Activated CD8-positive, alpha-beta memory T cell treated with anti-CD3 and anti-CD28 coated beads for 24 hours (primary cell): Measurements from ENCODE around the gene PROSER1.
"Not testable (repeated sequence)": the region's sequence is repeated elsewhere in the genome, so short reads cannot be mapped to it uniquely, and the experiment has no call there.

ENCODE experiments used
- DNase-seq: peaks from one replicate; pipeline ENCODE4 v3.0.0-alpha.2; 2020

The PROSER1 gene

DNA sequence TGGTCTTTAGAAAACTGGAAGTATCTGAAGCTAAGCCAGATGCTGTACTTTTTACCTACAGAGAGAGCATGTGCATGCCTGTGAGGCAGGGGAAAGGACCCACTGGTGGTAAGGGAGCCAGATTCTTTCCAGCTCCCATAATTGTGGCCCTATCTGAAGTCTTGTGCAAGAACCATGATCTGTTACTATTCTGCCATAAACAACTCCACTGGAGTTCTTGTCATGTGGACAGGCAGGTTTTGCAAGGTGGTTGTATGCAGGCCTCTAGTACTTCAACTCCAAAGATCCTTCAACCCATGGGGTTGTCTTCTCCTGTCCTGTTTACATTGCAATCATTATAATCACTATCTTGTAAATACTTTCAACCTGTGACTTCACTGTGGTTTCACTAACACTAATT is 14.1 kb downstream of the PROSER1 start:
- no peak for DNase-seq

DNA sequence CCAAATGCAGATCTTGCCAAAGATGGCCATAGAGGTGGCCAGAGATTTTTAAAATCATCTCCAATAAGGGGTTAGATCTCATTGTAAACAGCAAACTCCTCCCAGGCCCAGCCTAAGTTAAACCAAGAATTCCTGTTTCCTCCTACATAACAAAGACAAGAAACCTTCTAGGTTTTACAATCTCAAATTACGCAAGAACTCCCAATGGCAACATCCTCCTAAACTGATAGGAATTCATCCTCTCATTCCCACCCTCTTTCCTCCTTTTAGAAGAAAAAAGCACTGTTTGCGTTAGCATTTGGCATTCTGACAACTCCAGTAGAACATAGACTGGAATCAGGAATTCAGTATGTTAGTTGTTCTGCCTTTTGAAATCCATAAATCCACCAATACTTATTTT is 14.6 kb downstream of the PROSER1 start:
- no peak for DNase-seq

DNA sequence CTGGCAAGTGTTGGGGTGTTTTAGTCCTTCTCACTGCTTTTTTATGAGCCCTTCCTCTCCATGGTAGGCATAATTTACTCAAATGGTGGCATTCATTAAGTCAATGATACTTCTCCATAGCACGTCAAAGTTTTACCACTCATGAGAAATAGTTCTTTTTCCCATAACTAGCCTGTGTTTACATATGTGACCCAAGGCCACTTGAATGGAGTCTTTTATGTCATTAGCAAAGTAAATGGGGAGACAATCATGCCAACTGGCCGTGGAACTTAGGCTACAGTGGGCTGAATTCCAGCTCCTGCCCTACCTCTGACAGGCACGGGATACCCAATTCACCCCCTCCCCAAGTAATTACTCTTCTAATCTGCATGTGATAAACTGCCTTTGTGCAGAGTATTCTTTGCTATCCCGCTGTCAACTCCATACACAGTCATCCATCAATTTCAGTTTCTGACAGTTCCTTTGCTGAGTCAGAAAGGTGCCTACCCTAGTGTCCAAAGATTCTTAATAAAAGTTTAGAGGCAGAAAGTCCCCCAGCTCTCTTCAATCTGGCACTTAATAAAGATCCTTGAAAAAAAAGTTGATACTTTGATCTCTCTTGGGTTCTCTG is 16.9 kb downstream of the PROSER1 start:
- DNase-seq = no peak

DNA sequence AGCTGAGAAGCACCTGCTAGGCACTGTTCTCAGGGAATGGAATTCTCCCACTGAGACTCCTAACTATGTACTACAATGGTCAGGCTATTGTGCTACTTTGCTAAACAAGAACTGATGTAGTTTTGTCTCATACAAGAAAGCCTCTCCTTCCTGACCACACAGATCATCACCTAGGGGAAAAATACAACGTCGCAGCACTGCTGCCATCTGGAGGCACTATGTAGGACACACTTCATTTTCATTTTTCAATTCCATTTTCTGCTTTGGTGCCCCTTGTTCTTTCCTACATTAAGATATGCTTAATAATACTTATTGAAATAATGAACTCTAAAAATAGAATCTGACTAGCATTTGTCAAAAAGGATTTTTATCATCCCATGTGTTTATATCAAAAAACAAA is 21.1 kb downstream of the PROSER1 start:
- no peak for DNase-seq

DNA sequence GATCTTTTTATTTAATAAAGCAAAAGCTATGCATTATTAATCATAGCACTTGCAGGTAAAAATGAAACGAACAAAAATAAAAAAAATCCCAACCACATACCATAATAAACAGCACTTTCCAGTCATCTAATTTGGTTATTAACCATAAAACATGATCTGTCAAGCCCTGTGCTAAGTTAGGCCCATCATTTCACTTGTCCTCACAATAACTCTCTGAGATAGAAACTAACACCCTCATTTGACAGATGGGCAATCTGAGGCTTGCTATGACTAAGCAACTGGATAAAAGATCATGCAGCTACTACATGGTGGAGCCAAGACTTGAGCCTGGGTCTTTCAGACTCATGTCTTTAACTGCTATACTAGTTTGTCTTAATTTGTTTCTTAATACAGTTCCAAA is 21.8 kb downstream of the PROSER1 start:
- no peak for DNase-seq

DNA sequence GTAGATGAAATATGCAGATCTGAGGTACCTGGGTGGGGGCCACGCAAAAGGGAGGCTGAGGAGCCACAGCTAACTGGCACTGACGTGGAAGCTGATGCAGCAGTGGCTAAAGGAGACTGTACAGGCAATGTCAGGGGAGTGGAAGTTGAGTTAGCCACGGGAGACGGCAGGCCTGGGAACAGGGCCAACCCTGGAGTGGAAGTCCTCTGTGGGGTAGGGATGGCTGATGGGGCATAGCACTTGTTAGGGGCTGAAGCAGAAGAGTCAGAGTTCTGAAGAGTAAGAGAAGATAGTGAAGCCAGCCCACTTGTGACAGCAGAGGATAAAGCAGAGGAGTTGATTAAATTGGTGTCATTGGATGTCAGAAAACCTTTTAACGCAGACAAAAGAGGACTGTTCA is 24.4 kb downstream of the PROSER1 start:
- no peak for DNase-seq

DNA sequence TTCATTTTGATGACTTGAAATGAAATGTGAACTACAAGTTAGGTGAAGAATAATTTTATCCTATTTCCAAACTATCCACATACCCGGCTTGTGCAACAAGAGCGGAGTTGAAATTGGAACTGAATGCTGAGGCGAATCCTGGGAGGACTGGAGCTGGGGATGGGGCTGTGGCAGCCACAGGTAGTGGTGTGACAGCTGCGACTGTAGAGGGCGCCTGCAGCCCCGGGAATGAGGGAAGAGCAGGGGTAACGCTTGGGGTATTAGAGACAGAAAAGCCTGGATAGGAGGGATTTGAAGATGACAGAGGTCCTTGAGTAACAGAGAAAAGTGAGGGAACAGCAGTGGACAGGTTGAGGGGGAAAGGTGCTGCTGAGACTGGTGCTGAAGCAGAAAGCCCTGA is 25.3 kb downstream of the PROSER1 start:
- DNase-seq = no peak

DNA sequence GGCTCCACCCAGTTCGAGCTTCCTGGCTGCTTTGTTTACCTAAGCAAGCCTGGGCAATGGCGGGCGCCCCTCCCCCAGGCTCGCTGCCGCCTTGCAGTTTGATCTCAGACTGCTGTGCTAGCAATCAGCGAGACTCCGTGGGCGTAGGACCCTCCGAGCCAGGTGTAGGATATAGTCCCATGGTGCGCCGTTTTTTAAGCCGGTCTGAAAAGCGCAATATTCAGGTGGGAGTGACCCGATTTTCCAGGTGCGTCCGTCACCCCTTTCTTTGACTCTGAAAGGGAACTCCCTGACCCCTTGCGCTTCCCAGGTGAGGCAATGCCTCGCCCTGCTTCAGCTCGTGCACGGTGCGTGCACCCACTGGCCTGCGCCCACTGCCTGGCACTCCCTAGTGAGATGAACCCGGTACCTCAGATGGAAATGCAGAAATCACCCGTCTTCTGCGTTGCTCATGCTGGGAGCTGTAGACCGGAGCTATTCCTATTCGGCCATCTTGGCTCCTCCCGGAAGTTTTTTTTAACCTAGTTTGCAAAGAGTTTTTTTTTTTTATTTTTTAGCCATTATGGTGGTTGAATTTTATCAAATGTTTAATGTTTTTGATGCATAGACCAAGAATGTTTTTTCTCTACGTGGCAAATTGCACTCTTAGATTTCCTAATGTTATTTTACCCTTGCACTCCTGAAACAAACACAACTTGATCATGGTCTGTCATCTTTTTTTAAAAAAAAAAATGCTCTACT is 31.3 kb downstream of the PROSER1 start:
- not testable (repeated sequence) for DNase-seq

DNA sequence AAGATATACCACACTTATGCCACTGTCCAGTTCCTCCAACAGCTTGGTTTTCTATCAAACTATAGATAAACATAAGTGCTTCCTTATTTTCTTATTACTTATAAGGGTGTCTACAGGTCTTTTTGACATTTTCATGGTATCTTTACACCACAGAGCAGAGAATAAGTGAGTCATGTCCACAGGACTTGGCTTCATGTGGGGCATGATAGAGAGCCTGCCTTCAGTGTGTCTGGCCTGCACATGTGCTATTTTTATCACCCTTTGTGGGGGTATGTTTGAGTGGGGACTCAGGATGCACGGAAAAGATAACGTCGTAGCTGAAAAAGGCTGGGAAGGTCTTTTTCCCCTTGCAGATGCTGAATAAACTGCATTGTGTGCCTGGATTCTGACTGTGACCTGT is 39.1 kb downstream of the PROSER1 start:
- no peak for DNase-seq

DNA sequence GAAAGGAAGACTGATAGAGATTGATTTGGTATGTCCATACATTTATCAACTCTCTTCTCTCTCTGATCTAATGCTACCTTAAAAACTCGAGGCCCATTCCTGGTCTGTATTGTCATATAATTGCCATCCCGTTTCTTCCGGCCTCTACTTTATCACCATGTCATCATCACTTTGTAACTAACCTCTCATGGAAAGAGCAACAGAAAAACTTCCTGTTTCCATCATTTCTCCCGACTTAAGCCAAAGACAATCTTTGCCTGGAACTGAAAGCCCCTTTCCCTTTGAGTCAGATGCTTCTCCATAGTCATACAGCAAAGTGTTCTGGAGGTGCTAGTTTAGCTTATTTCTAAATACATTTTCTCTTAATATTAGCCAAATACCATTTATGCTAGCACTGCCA is 44.5 kb downstream of the PROSER1 start:
- no peak for DNase-seq

DNA sequence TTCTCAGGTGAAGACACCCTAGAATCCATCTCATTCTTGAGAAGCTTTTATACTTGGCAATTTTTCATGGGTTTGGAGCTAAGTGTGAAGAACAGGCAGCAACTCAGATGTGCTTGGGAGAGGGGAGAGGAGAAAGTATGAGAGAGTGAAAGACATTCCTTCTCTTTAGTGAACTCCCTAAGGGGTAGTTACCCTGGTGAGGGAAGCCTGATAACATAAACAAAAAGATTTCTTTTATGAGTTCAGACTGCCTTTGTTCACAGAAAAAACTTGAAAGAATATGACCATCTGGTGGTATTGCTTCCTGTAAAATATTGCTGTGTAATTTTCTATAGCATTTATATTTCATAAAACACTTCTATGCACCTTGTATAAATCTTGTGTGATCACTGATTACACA is 47.2 kb downstream of the PROSER1 start, which contains the start of gene STOML3:
Gene STOML3, minus strand, starts transcription at position 139 of the 400 bp plus-strand sequence. Its CDS starts 110 bp downstream, at position 29.
- no peak for DNase-seq

DNA sequence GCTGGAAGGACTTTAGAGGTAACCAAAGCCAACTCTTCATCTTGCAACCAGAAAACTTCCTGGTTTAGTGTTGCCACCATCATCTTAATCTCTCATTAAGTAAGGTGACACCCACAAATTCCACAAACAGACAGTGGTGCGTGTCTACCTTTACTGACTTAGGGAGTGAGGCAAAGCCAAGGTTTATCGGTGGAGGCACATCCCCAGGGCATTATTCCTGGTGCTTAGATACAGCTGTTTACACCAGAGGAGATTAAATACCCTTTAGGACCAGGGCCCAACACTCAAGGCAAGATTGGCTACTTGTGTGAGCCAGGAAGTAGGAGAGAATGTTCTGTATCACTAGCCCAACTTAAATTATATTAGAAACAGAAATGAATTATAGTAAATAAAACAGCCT is 56.8 kb downstream of the PROSER1 start:
- DNase-seq = no peak

DNA sequence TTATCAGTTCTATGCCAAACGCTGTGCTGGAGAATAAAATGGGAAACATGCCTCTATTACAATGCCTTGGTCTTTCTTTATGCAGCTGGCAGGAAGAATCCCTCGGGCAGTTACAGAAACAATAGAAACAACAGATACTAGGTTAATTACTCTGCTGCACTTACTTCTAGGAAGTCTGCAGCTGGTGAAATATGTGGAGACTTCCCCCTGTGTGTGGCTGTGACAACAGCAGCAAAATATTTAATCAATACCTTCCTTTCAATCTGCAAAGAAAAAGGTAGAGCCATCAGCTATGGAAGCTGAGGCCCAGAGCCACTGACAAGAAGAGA is 57.2 kb downstream of the PROSER1 start:
- DNase-seq = no peak

DNA sequence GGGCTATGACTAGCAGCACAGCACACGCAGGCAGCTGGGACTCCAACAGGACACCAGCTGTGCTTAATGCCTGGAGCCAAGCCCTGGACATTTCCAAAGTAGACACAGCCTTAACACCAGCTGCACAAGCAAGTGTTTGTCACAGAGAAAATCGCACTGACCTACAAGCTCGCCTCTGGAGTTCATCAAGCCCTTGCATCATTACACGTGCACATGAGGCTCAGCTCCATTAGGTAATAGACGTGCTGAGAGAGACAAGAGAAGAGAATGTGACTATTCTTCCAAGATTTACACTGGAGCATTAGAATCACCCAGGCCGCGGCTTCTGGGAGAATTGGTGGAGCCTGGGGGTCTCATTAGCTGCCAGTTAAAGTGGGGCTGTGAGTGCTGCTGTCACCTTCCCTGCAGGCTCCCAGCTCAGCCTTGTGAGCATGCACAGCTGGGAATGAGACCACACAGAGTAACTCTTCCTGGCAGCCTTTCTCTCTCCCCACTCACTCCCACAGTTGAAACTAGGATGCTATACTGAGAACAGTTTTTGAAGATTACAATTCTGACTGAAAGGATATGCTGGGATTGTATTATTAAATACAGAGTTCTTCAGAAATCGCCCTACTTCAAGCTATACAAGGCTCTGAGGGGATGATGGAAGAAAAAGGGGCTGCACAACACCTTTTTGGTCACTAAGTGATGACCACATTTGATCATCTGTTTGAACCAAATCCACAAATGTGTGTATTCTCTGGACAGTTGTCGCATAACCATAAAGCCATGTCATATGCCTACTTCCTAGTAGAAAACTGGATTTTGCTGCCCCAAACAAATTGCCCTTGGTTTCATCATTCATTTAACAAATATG is 57.8 kb downstream of the PROSER1 start:
- DNase-seq = no peak

DNA sequence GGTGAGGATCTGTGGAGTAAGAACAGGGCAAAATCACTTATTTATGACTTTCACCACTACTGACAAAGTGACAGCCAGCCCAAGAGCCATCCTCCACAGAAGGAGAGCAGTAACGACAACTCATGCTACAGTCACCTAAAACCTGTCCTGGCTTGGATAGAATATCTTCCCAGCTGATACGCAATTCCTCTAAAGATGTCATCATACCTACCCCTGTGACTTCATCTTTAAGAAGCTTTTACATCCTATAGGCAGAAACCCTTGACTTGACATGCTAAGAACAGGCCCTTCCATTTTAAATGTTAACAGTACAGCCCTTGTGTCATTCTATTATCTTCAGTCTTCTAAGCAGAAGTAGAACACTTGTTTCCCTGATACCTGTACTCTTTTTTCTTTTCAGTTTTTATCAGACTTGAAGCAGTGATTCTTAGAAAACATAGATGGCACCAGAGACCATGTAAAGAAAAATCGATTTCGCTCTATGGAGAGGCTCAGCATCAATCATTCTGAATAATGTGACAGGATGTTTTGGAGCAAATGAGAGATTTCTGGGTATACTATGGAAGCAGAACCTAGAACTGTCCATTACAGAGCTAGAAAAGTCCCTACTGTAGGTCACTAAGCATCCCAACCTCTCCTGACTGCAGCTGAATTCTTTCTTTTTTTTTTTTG is 67.4 kb downstream of the PROSER1 start:
- no peak for DNase-seq

DNA sequence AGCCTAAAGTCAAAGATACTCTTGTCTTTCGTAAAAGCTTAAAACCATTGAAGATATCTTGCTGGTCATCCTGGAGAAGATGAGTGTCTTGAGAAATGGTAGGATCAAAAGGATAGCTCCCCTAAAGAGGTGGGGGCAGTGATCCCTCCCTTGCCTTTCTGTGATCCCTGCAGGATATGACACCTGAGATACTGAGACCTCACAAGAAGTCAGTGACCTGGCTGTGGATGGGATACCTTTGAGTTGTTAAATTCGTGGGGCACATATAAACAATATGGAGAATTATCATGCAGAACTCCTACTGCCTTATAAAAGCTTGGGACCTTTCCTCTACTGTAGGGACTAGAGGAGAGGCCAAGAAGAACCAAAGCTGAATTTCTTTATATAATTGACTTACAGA is 68.7 kb downstream of the PROSER1 start:
- no peak for DNase-seq

DNA sequence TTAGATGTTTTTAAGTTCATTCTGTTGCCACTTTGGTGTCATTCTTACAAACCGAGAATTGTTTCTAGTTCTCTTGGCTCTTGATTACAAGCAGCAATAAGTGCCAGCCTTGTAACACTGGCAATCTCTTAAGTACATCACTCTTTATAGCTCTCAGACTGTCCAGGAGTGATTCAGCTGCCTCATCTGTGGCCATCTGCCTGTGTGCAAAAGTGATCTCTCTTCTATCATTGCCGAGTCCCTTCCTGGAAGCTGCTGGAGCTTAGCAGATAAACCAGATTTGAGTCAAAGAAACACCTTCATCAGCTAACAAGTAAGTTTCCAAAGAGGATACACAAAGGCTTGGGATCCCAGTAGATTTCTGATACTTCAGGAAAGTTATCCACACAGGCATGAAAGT is 70.4 kb downstream of the PROSER1 start:
- DNase-seq = no peak

DNA sequence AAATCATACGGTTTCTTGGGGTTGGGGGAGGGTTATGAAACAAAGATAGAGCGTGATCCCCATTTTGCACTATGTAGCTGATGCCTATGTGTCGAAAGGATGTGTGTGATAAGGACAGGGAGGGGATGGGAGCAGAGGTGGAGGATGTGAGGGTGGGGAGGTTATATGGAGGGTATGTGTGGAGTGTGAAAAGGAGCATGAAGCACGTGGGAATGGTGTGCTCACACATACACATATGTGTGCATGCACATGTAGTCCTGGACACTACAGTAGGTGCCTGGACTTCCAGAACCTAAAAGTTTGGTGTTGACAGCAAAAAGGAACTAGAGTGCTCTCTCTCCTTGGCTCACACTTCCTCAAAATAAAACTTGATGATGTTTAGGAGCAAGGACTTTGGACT is 72.6 kb downstream of the PROSER1 start:
- no peak for DNase-seq

DNA sequence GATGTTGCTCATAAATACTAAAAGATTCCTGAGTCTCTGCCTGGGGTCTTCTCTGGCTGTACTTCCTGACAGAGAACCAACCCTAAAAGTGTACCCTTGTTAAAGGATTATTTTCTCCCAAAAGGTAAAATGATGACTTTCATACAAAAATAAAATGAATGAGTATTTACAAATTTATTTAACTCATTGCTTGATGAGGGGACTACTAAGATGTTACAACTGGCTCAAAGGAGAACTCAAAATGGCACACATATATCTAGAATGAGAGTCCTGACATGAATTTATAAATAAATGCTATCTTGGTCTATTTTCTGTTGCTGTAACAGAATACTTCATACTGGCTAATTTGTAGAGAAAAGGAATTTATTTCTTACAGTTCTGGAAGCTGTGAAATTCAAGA is 77.7 kb downstream of the PROSER1 start:
- DNase-seq = no peak
